K562 (cell line): ENCODE measurements around the gene NACC1. TPM values are rescaled to one million over a fixed set of nuclear protein-coding genes. Genes with fewer than 3 reads are reported as not detected.

Source experiments
- BRD4 ChIP-seq: fragments of 200-600 bp; sonication (generic); IDR thresholded peaks from 2 replicates; pipeline ENCODE4 v1.6.1; 2017; ENCODE audit warnings: inconsistent platforms
- DEAF1 ChIP-seq: fragments of 450-650 bp; formaldehyde crosslinking; IDR thresholded peaks from 2 replicates; pipeline ENCODE4 v1.4.0; 2020; ENCODE audit warnings: mild to moderate bottlenecking, moderate library complexity
- FOXO4 ChIP-seq: fragments of 450-650 bp; formaldehyde crosslinking; IDR thresholded peaks from 2 replicates; pipeline ENCODE4 v1.4.0; 2020; ENCODE audit warnings: mild to moderate bottlenecking, moderate library complexity
- HEY1 ChIP-seq: fragments of 250-450 bp; sonication (Bioruptor Pico); IDR thresholded peaks from 2 replicates; pipeline ENCODE4 v1.5.0; 2020; ENCODE audit warnings: mild to moderate bottlenecking, moderate library complexity, borderline replicate concordance
- NCOA1 ChIP-seq: fragments of 450-650 bp; IDR thresholded peaks from 2 replicates; pipeline ENCODE4 v1.6.1; 2016; ENCODE audit warnings: low read depth
- NUFIP1 ChIP-seq: fragments of 450-650 bp; IDR thresholded peaks from 2 replicates; pipeline ENCODE4 v1.6.1; 2018; ENCODE audit not compliant: partially characterized antibody
- POU5F1 ChIP-seq: fragments of 150-350 bp; IDR thresholded peaks from 2 replicates; pipeline ENCODE4 v1.6.1; 2014; ENCODE audit warnings: borderline replicate concordance, low read length, low read depth, mild to moderate bottlenecking; ENCODE audit not compliant: partially characterized antibody
- SIN3B ChIP-seq: fragments of 450-650 bp; IDR thresholded peaks from 2 replicates; pipeline ENCODE4 v1.6.1; 2017; ENCODE audit warnings: low read depth, mild to moderate bottlenecking, moderate library complexity
- SREBF1 ChIP-seq: fragments of 150-350 bp; IDR thresholded peaks from 2 replicates; pipeline ENCODE4 v1.6.1; 2014; ENCODE audit warnings: antibody characterized with exemption, low read depth, low read length, borderline replicate concordance
- TEAD2 ChIP-seq: fragments of 450-650 bp; IDR thresholded peaks from 2 replicates; pipeline ENCODE4 v1.6.1; 2016; ENCODE audit warnings: missing genetic modification characterization, control low read depth, missing compliant biosample characterization
- ZBTB40 ChIP-seq, 2 experiments: fragments of 450-650 bp in 1 of 2; sonication (generic) in 1 of 2; formaldehyde crosslinking in 1 of 2; IDR thresholded peaks; 2 replicates each; pipeline versions ENCODE4 v1.7.1 to v1.9.0; 2016 to 2022; ENCODE audit warnings: inconsistent platforms in 1 of 2, mild to moderate bottlenecking in 1 of 2, missing genetic modification reagents in 1 of 2
- ZNF511 ChIP-seq: sonication (generic); formaldehyde crosslinking; IDR thresholded peaks from 2 replicates; pipeline ENCODE4 v1.8.0; 2022; ENCODE audit warnings: mild to moderate bottlenecking, missing genetic modification reagents
- ZNF584 ChIP-seq: fragments of 200-800 bp; sonication (Bioruptor generic); IDR thresholded peaks from 2 replicates; pipeline ENCODE4 v1.6.1; 2016; ENCODE audit warnings: low read depth, mild to moderate bottlenecking, missing genetic modification characterization, missing compliant biosample characterization
- polyA plus RNA-seq, 8 experiments: library from polyadenylated mRNA; depleted of rRNA in 4 of 8; stranded (reverse) in 5 of 8; unstranded in 3 of 8; fragments of >200 nt; fragmentation: Nextera tagmentation in 2 of 8; fragmentation: Illumina TruSeq in 1 of 8; extraction: Ambion mirVana in 2 of 8; extraction: Trizol in 1 of 8; gene quantifications; 2 replicates each; pipeline versions ENCODE4 v1.2.1 to v1.2.3, GENCODE V29; 2011 to 2014; ENCODE audit warnings: inconsistent platforms in 1 of 8, missing spikeins in 1 of 8
- total RNA-seq, 7 experiments: library from RNA; depleted of rRNA in 6 of 7; stranded (reverse); fragments of >200 nt in 6 of 7; fragmentation: Illumina TruSeq in 2 of 7; extraction: Trizol in 2 of 7; gene quantifications; 2 replicates each; pipeline versions ENCODE4 v1.2.1 to v1.2.3, GENCODE V29; 2011 to 2021; ENCODE audit warnings: low replicate concordance in 1 of 7

The NACC1 gene
- total and polyA plus RNA-seq, 9 of the 15 experiments (the other 6 are each of a cell fraction or from before 2014, with no cell fraction given), result 0.04 to 96.6 (median 25.8) TPM

- no peak for TF ChIP-seq FOXO4 (CRISPR knock-in tag)
- TF ChIP-seq POU5F1, result no peak
- TF ChIP-seq BRD4, result no peak
- TF ChIP-seq SREBF1, result no peak
- peak; percentile 91 for TF ChIP-seq ZBTB40 (IDR thresholded peaks at IDR 0.05)
- no peak for TF ChIP-seq ZBTB40 (CRISPR knock-in tag; IDR thresholded peaks at IDR 0.05)
- 0 out of 2 replicates have a peak, but pooled peaks have one; percentile 6 for TF ChIP-seq DEAF1 (CRISPR knock-in tag)
- peak; percentile 42; the same call in 1 of the 2 replicates for TF ChIP-seq SIN3B
- no peak for TF ChIP-seq NUFIP1
- TF ChIP-seq NCOA1, result no peak; the same call in 1 of the 2 replicates
- no peak for TF ChIP-seq ZNF511 (CRISPR knock-in tag)
- 0 out of 2 replicates have a peak, but pooled peaks have one; percentile 71 for TF ChIP-seq ZNF584 (CRISPR knock-in tag)
- no peak for TF ChIP-seq TEAD2 (tag)
- no peak for TF ChIP-seq HEY1 (CRISPR knock-in tag)
These were observed 18.7 kb upstream of the NACC1 start (continued) for GRCh38 chr19:13099073-13099999.
